Stomach (tissue), 9 donors: Measurements from ENCODE around the gene DMC1. TPM values are rescaled to one million over a fixed set of nuclear protein-coding genes. Genes with fewer than 3 reads are reported as not detected.

Source experiments
- DNase-seq, 2 donors: peaks; one replicate each; pipeline versions ENCODE4 v3.0.0 to v3.0.0-alpha.2; 2013 to 2019
- H3K27ac ChIP-seq, 5 donors: fragments of 200-600 bp in 4 of 5; sonication (generic) in 4 of 5; one replicate each; pipeline ENCODE4 v1.5.1; 2013 to 2019; ENCODE audit warnings: mild to moderate bottlenecking in 1 of 5, moderate library complexity in 1 of 5
- H3K27me3 ChIP-seq, 3 donors: fragments of 200-600 bp; sonication (generic); one replicate each; pipeline ENCODE4 v1.5.1; 2017 to 2019; ENCODE audit warnings: mixed run types in 1 of 3
- H3K36me3 ChIP-seq, 4 donors: fragments of 200-600 bp; sonication (generic); 1 replicate in 3 of 4; 2 replicates in 1 of 4; pipeline ENCODE4 v1.5.1; 2016 to 2019
- H3K4me1 ChIP-seq, 4 donors: fragments of 200-600 bp; sonication (generic); one replicate each; pipeline ENCODE4 v1.5.1; 2016 to 2019
- H3K4me3 ChIP-seq, 4 donors: fragments of 200-600 bp; sonication (generic) in 3 of 4; one replicate each; pipeline ENCODE4 v1.5.1; 2016 to 2019; ENCODE audit warnings: mild to moderate bottlenecking in 1 of 4
- H3K9me3 ChIP-seq, 4 donors: fragments of 200-600 bp; sonication (generic); one replicate each; pipeline ENCODE4 v1.5.1; 2016 to 2019
- EP300 ChIP-seq: sonication (generic); formaldehyde crosslinking; IDR thresholded peaks from one replicate; pipeline ENCODE4 v1.6.1; 2017; ENCODE audit warnings: antibody characterized with exemption
- POLR2A ChIP-seq, 4 donors: fragments of 450-650 bp; IDR thresholded peaks; one replicate each; pipeline ENCODE4 v1.6.1; 2016; ENCODE audit warnings: antibody characterized with exemption in 4 of 4, control low read depth in 2 of 4, mild to moderate bottlenecking in 1 of 4, moderate library complexity in 1 of 4
- POLR2AphosphoS5 ChIP-seq, 3 donors: sonication (generic); formaldehyde crosslinking; IDR thresholded peaks; one replicate each; pipeline ENCODE4 v1.6.1; 2016; ENCODE audit warnings: antibody characterized with exemption in 3 of 3
- WGBS, 5 donors: extraction: QIAGEN DNeasy Blood & Tissue Kit in 3 of 5; methylation state at CpG; one replicate each; pipeline versions ENCODE4 v1.1.5 to v1.1.7; 2013 to 2018; 5-methylcytosine and 5-hydroxymethylcytosine counted together
- intact Hi-C: fragments of 100-400 bp; cut with DNase I; formaldehyde crosslinking; loops from one replicate; pipeline ENCODE4 v1.15.1; 2023; ENCODE audit warnings: low total_unique reads
- polyA plus RNA-seq, 3 donors: library from polyadenylated mRNA; stranded (reverse); fragments of 200-250 nt; gene quantifications; one replicate each; pipeline ENCODE4 v1.2.3, GENCODE V29; 2013
- total RNA-seq, 5 donors: library from RNA; depleted of rRNA; stranded (reverse); fragments of >200 nt; gene quantifications; one replicate each; pipeline versions ENCODE4 v1.1.0 to v1.2.3, GENCODE V29; 2014 to 2016
- TF ChIP-seq, protein P1 (sequence below), 7 experiments: fragments of 450-650 bp in 4 of 7; fragments of 200-600 bp in 3 of 7; sonication (generic) in 3 of 7; IDR thresholded peaks; one replicate each; pipeline ENCODE4 v1.5.1; 2016 to 2019; ENCODE audit warnings: antibody characterized with exemption in 7 of 7, control low read depth in 2 of 7, mild to moderate bottlenecking in 1 of 7
- donor health status: healthy with polysubstance abuse.
- donor health status: Bipolar disorder and iron deficiency.
- donor health status: healthy.

Gene DMC1
- total and polyA plus RNA-seq, 8 donors = 0.37 to 10.1 (median 0.45) TPM; not detected in 4

- DNase-seq = no peak
Measured at GRCh38 chr22:38610234-38610633, 40.3 kb upstream of the DMC1 start.

DNA sequence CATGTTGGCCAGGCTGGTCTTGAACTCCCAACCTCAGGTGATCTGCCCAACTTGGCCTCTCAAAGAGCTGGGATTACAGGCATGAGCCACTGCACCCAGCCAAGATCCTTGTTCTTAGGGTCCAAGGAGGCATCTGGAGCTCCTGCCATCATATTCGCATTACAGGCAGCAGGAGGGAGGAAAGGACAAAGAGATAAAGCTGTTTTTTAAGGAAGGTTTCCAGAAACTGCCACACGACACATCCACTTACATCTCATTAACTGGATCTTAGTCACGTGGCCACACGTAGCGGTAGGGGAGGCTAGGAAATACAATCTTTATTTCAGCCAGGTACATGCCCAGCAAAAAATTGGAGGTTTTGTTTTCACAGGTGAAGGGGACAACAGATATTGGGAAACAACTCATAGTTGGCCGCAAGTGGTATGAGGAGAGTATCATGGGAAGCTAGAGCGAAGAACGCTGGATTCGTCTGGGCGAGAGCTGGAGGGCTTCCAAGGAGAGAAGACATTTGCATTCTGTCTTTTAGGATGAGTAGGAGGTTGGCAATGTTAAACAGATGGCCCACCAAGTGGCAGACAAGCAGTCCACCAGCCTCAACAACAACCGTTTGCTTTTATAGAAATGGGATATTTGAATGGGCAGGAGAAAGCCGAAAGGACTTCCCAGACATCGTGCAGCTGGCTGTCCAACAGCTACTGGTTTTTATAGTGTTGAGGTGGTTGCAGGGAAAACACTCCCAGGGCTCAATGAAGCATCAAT is 39.2 kb upstream of the DMC1 start:
- peak in 1 of 2 donors; percentile 22 for DNase-seq
- no peaks in the 10 kb centered on the region for H3K27me3 ChIP-seq
- no peaks in the 10 kb centered on the region for H3K9me3 ChIP-seq
- no peak overlapping the region for H3K27ac ChIP-seq
- H3K4me1 ChIP-seq = peaks cover 0 to 7% (median 0%) of the 10 kb centered on the region in 4 donors
- WGBS, 5 donors = 88 to 92% (median 91%) methylated on average over 13 of the region's 13 CpGs
- no peak overlapping the region for H3K4me3 ChIP-seq
- no peaks in the 10 kb centered on the region for H3K36me3 ChIP-seq
- intact Hi-C loops = no loop called here
- TF ChIP-seq EP300 (no peak), POLR2AphosphoS5 (IDR thresholded peaks at IDR 0.05) (no peak), POLR2A (IDR thresholded peaks at IDR 0.05) (no peak)
- TF ChIP-seq, protein P1, sequence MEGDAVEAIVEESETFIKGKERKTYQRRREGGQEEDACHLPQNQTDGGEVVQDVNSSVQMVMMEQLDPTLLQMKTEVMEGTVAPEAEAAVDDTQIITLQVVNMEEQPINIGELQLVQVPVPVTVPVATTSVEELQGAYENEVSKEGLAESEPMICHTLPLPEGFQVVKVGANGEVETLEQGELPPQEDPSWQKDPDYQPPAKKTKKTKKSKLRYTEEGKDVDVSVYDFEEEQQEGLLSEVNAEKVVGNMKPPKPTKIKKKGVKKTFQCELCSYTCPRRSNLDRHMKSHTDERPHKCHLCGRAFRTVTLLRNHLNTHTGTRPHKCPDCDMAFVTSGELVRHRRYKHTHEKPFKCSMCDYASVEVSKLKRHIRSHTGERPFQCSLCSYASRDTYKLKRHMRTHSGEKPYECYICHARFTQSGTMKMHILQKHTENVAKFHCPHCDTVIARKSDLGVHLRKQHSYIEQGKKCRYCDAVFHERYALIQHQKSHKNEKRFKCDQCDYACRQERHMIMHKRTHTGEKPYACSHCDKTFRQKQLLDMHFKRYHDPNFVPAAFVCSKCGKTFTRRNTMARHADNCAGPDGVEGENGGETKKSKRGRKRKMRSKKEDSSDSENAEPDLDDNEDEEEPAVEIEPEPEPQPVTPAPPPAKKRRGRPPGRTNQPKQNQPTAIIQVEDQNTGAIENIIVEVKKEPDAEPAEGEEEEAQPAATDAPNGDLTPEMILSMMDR (IDR thresholded peaks at IDR 0.05) = no peak

More at GRCh38 chr22:38610234-38610633, 40.3 kb upstream of the DMC1 start:
- H3K27ac ChIP-seq = no peak overlapping the region
- H3K4me3 ChIP-seq = no peak overlapping the region
- H3K4me1 ChIP-seq = peaks cover 0 to 7% (median 0%) of the 10 kb centered on the region in 4 donors
- intact Hi-C loops = no loop called here
- no peaks in the 10 kb centered on the region for H3K27me3 ChIP-seq
- H3K9me3 ChIP-seq = no peaks in the 10 kb centered on the region
- H3K36me3 ChIP-seq = no peaks in the 10 kb centered on the region
- TF ChIP-seq, protein P1 (IDR thresholded peaks at IDR 0.05) = no peak
- no peak for TF ChIP-seq POLR2A (IDR thresholded peaks at IDR 0.05)
- no peak for TF ChIP-seq EP300
- no peak for TF ChIP-seq POLR2AphosphoS5 (IDR thresholded peaks at IDR 0.05)
- WGBS, 5 donors = 85 to 92% (median 88%) methylated on average over 5 of the region's 5 CpGs

DNA sequence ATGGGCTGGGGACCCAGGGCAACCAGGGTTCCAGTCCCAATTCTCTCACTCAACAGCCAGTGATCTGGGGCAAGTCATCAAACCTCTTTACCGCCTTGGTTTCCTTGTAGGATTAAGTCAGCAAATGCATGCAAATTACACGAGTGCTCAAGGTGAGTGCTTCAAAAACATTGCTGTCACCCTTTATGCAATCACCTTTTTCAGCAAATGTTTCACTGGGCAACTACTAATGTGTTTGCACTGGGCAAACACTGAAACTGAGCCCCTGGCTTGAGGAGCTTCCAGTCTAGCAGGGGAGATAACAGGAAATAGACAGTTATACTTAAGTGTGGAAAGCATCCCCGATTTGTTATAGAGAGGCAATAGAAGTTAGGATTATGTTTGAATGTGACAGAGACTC is 37.7 kb upstream of the DMC1 start:
- Histone ChIP-seq H3K36me3 (no peaks in the 10 kb centered on the region), H3K27me3 (no peaks in the 10 kb centered on the region), H3K9me3 (no peaks in the 10 kb centered on the region), H3K4me3 (no peak overlapping the region), H3K27ac (no peak overlapping the region), H3K4me1 (peaks cover 0 to 7% (median 0%) of the 10 kb centered on the region in 4 donors)
- TF ChIP-seq EP300 (no peak), POLR2A (IDR thresholded peaks at IDR 0.05) (no peak), POLR2AphosphoS5 (IDR thresholded peaks at IDR 0.05) (no peak)
- TF ChIP-seq, protein P1 (IDR thresholded peaks at IDR 0.05) = no peak
- DNase-seq = no peak
- intact Hi-C loops = no loop called here
- 70 to 77% (median 72%) methylated on average over 3 of the region's 3 CpGs for WGBS, 5 donors

- peaks cover 0 to 7% (median 0%) of the 10 kb centered on the region in 4 donors for H3K4me1 ChIP-seq
- no peak for DNase-seq
- TF ChIP-seq, protein P1 (IDR thresholded peaks at IDR 0.05) = no peak
- TF ChIP-seq EP300 (no peak), POLR2A (IDR thresholded peaks at IDR 0.05) (no peak), POLR2AphosphoS5 (IDR thresholded peaks at IDR 0.05) (no peak)
- intact Hi-C loops = no loop called here
- H3K27ac ChIP-seq = no peak overlapping the region
- WGBS, 5 donors = 85 to 97% (median 90%) methylated on average over 1 of the region's 1 CpG
- H3K4me3 ChIP-seq = no peak overlapping the region
- peaks cover 0 to 5% (median 2%) of the 10 kb centered on the region in 4 donors for H3K36me3 ChIP-seq
- H3K9me3 ChIP-seq = no peaks in the 10 kb centered on the region
- no peaks in the 10 kb centered on the region for H3K27me3 ChIP-seq
Measured at GRCh38 chr22:38602166-38602565, 32.2 kb upstream of the DMC1 start.
